Lower lobe of right lung (tissue), 2 donors: ENCODE results near the gene CACNA2D1. TPM values are rescaled to one million over a fixed set of nuclear protein-coding genes. Genes with fewer than 3 reads are reported as not detected.

Experiments
- ATAC-seq, 2 donors: fragments of 200-7000 bp; cut with Tn5 transposase; one replicate each; pipeline ENCODE4 v1.9.1; 2020 to 2022; ENCODE audit warnings: mild to moderate bottlenecking in 2 of 2, moderate library complexity in 2 of 2
- DNase-seq: peaks from one replicate; pipeline ENCODE4 v3.0.0-alpha.2; 2020
- H3K27ac ChIP-seq: fragments of 200-600 bp; one replicate; pipeline ENCODE4 v1.8.0; 2022
- H3K27me3 ChIP-seq: fragments of 200-600 bp; one replicate; pipeline ENCODE4 v1.8.0; 2022; ENCODE audit warnings: low read depth
- H3K36me3 ChIP-seq: fragments of 200-600 bp; one replicate; pipeline ENCODE4 v1.8.0; 2022; ENCODE audit warnings: mild to moderate bottlenecking
- H3K4me1 ChIP-seq: fragments of 200-600 bp; one replicate; pipeline ENCODE4 v1.8.0; 2022
- H3K4me3 ChIP-seq: fragments of 200-600 bp; one replicate; pipeline ENCODE4 v1.8.0; 2022; ENCODE audit warnings: mild to moderate bottlenecking
- H3K9me3 ChIP-seq: fragments of 200-600 bp; one replicate; pipeline ENCODE4 v1.8.0; 2022
- intact Hi-C: fragments of 100-400 bp; cut with DNase I; formaldehyde crosslinking; loops from one replicate; pipeline ENCODE4 v1.11.0; 2022
- total RNA-seq: library from RNA; stranded (reverse); fragmentation: NEBNext Ultra II Directional; extraction: Animal tissue kit (Norgen Biotek cat#: 25700); gene quantifications from one replicate; pipeline ENCODE4 v1.2.1, GENCODE V29; 2021
- TF ChIP-seq, protein P1 (sequence below): fragments of 200-600 bp; IDR thresholded peaks from one replicate; pipeline ENCODE4 v1.8.0; 2022; ENCODE audit warnings: antibody characterized with exemption, mild to moderate bottlenecking
- donor health status: DM: no; HTN: yes; CAD: no; lungs with severe emphysema.

CACNA2D1 gene
- total RNA-seq, 1 donor from 2014 or later: 12.5 TPM

DNA sequence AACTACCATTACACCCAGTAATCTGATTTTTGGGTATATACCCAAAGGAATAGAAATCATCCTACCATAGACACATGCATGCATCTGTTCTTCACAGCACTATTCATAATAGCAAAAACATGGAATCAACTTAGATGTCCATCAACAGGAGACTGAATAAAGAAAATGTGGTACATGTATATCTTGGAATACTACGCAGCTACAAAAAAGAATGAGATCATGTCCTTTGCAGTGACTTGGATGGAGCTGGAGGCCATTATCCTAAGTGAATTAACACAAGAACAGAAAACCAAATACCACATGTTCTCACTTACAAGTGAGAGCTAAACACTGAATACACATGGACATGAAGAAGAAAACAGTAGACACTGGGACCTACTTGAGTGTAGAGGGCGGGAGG, 254.9 kb downstream of the CACNA2D1 start:
- H3K4me3 ChIP-seq: no peak overlapping the region
- no peaks in the 10 kb centered on the region for H3K36me3 ChIP-seq
- H3K4me1 ChIP-seq: no peaks in the 10 kb centered on the region
- H3K27ac ChIP-seq: no peak overlapping the region
- H3K27me3 ChIP-seq: no peaks in the 10 kb centered on the region
- TF ChIP-seq, protein P1, sequence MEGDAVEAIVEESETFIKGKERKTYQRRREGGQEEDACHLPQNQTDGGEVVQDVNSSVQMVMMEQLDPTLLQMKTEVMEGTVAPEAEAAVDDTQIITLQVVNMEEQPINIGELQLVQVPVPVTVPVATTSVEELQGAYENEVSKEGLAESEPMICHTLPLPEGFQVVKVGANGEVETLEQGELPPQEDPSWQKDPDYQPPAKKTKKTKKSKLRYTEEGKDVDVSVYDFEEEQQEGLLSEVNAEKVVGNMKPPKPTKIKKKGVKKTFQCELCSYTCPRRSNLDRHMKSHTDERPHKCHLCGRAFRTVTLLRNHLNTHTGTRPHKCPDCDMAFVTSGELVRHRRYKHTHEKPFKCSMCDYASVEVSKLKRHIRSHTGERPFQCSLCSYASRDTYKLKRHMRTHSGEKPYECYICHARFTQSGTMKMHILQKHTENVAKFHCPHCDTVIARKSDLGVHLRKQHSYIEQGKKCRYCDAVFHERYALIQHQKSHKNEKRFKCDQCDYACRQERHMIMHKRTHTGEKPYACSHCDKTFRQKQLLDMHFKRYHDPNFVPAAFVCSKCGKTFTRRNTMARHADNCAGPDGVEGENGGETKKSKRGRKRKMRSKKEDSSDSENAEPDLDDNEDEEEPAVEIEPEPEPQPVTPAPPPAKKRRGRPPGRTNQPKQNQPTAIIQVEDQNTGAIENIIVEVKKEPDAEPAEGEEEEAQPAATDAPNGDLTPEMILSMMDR: no peak
- no peak for ATAC-seq
- intact Hi-C loops: no loop called here
- no peaks in the 10 kb centered on the region for H3K9me3 ChIP-seq
- no peak for DNase-seq

DNA sequence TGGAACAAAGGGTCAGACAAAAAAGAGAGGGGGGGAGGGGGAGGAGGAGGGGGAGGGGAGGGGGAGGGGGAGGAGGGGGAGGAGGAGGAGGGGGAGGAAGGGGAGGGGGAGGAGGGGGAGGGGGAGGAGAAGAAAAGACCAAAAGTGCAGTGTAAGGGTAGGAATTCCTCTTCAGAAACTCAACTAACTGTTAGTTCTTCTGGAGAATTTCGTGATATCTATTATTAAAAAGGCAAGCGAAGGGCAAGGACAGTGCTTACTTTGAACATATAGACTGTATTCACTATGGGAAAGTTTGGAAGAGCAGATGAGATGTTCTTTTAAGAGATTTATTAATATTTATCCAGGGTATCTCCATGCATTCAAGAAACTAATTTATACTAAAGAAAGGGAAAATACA, 258.1 kb downstream of the CACNA2D1 start:
- H3K27ac ChIP-seq: no peak overlapping the region
- ATAC-seq: no peak

DNA sequence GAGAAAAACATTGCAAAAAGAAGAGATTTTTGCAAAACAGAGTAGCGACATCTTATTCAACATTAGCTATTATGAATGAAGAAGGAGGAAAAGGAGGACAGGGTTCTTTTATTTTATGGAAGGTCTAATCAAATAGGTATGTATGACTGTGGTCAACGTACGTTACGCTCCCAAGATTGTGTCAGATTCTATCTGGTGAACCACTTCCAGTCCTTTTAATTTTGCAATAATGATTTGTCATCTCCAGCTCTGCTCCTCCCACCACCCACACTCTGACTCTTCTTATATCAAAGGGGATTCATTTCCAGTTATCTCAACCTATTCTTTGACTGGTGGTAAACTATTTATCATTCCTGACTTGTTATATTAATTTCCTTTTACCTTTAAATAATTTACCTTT, 259.9 kb downstream of the CACNA2D1 start:
- Histone ChIP-seq H3K36me3 (no peaks in the 10 kb centered on the region), H3K4me1 (no peaks in the 10 kb centered on the region), H3K9me3 (no peaks in the 10 kb centered on the region), H3K27me3 (no peaks in the 10 kb centered on the region), H3K27ac (no peak overlapping the region), H3K4me3 (no peak overlapping the region)
- intact Hi-C loops: no loop called here
- TF ChIP-seq, protein P1: no peak
- no peak for DNase-seq
- no peak for ATAC-seq

More for the DNA sequence above, 258.1 kb downstream of the CACNA2D1 start:
- Histone ChIP-seq H3K27me3 (no peaks in the 10 kb centered on the region), H3K9me3 (no peaks in the 10 kb centered on the region), H3K36me3 (no peaks in the 10 kb centered on the region), H3K4me3 (no peak overlapping the region), H3K4me1 (no peaks in the 10 kb centered on the region)
- TF ChIP-seq, protein P1: no peak
- no peak for DNase-seq
- intact Hi-C loops: no loop called here

DNA sequence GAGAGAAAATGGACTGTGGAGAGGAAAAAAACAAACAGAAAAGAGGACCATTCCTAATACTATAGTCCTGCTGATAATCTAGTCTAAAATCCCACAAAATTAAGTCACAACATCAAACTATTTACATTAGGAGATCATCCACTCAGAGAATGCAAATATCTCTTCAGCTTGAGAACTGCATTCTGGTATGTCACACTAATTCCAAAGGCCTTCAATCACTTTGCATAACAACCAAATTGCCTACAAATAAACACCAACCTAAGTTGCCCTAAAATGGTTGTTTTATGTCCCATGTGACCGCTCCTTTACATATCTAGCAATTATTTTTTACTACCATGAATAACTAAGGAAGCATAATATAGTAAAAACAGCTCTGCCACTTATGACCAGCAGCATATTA, 264.3 kb downstream of the CACNA2D1 start:
- Histone ChIP-seq H3K9me3 (no peaks in the 10 kb centered on the region), H3K36me3 (no peaks in the 10 kb centered on the region), H3K27me3 (no peaks in the 10 kb centered on the region), H3K27ac (no peak overlapping the region), H3K4me1 (no peaks in the 10 kb centered on the region), H3K4me3 (no peak overlapping the region)
- intact Hi-C loops: no loop called here
- no peak for ATAC-seq
- no peak for DNase-seq
- TF ChIP-seq, protein P1: no peak

DNA sequence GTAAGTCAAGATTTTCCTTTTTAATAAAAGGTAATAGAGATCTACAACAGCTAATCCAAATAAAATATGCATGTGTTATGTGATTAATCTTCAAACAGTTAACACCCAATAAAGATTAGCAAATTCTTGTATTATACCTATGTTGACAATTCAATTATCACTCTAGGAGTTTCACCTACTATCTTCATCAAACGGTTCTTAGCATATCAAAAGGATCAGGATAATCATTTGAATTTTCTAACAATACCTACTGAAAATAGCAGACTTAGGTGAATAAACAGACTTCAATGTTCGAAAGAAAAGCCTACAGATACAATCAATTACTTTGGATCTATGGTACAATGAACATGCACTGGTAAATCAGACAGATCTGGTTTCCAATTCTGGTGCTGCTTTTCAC, 268.3 kb downstream of the CACNA2D1 start:
- no peaks in the 10 kb centered on the region for H3K27me3 ChIP-seq
- H3K4me1 ChIP-seq: no peaks in the 10 kb centered on the region

More for the DNA sequence above, 268.3 kb downstream of the CACNA2D1 start:
- ATAC-seq (no peak), DNase-seq (no peak)
- intact Hi-C loops: no loop called here
- H3K9me3 ChIP-seq: no peaks in the 10 kb centered on the region
- no peak overlapping the region for H3K4me3 ChIP-seq
- no peaks in the 10 kb centered on the region for H3K36me3 ChIP-seq
- TF ChIP-seq, protein P1: no peak
- no peak overlapping the region for H3K27ac ChIP-seq
